RWPE2 (cell line): ENCODE results near the gene CACNA2D3.

Experiments used
- ATAC-seq: fragments of 200-7000 bp; cut with Tn5 transposase; 3 replicates; pipeline ENCODE4 v1.9.1; 2021; ENCODE audit warnings: low read depth
- DNase-seq: peaks from one replicate; pipeline ENCODE4 v3.0.0-alpha.2; 2020; ENCODE audit warnings: low spot score
- H3K27ac ChIP-seq: fragments of 450-650 bp; 2 replicates; pipeline ENCODE4 v1.5.1; 2017; ENCODE audit warnings: mild to moderate bottlenecking; ENCODE audit not compliant: poor library complexity, severe bottlenecking
- H3K27me3 ChIP-seq: fragments of 250-450 bp; sonication (Bioruptor Pico); 2 replicates; pipeline ENCODE4 v1.5.1; 2021; ENCODE audit warnings: mild to moderate bottlenecking, moderate library complexity; ENCODE audit not compliant: insufficient read depth, poor library complexity, severe bottlenecking
- H3K36me3 ChIP-seq: fragments of 250-450 bp; sonication (Bioruptor Pico); 2 replicates; pipeline ENCODE4 v1.5.1; 2020; ENCODE audit warnings: low read depth, mild to moderate bottlenecking, moderate library complexity
- H3K4me1 ChIP-seq: fragments of 250-450 bp; sonication (Bioruptor Pico); 2 replicates; pipeline ENCODE4 v1.5.1; 2021; ENCODE audit warnings: mild to moderate bottlenecking, moderate library complexity; ENCODE audit not compliant: insufficient read depth, poor library complexity, severe bottlenecking
- H3K4me3 ChIP-seq: fragments of 250-450 bp; sonication (Bioruptor Pico); 2 replicates; pipeline ENCODE4 v1.5.1; 2021; ENCODE audit warnings: mild to moderate bottlenecking, moderate library complexity; ENCODE audit not compliant: severe bottlenecking
- H3K9me3 ChIP-seq: fragments of 250-450 bp; sonication (Bioruptor Pico); 2 replicates; pipeline ENCODE4 v1.5.1; 2021; ENCODE audit warnings: mild to moderate bottlenecking, moderate library complexity; ENCODE audit not compliant: severe bottlenecking
- TF ChIP-seq, protein P1 (sequence below): fragments of 450-650 bp; IDR thresholded peaks from one replicate; pipeline ENCODE4 v1.5.1; 2017; ENCODE audit warnings: mild to moderate bottlenecking, moderate library complexity; ENCODE audit not compliant: poor library complexity, severe bottlenecking

Gene CACNA2D3

DNA sequence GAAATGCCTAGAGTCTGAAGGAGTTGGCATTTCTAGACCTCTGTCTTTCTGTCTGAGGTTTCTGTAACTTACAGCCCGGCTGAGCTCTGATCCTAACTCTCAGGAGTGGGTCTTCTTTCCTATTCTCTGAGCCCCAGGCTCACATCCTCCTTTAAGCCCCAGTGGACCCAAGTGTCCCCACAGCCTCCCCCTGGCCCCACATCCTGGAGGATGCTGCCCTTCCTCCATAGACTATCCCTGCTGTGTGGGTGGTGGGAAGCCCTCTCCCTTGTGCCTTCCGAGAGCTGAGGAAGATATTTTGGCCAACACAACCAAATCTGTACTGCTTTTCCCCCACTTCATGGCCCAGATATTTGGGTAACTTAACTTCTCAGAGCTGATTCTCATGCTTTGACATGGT lies 654.2 kb downstream of the CACNA2D3 start:
- Histone ChIP-seq H3K27ac (no peak overlapping the region), H3K9me3 (no peaks in the 10 kb centered on the region), H3K4me3 (no peak overlapping the region), H3K36me3 (no peaks in the 10 kb centered on the region), H3K4me1 (no peaks in the 10 kb centered on the region), H3K27me3 (no peaks in the 10 kb centered on the region)
- TF ChIP-seq, protein P1, sequence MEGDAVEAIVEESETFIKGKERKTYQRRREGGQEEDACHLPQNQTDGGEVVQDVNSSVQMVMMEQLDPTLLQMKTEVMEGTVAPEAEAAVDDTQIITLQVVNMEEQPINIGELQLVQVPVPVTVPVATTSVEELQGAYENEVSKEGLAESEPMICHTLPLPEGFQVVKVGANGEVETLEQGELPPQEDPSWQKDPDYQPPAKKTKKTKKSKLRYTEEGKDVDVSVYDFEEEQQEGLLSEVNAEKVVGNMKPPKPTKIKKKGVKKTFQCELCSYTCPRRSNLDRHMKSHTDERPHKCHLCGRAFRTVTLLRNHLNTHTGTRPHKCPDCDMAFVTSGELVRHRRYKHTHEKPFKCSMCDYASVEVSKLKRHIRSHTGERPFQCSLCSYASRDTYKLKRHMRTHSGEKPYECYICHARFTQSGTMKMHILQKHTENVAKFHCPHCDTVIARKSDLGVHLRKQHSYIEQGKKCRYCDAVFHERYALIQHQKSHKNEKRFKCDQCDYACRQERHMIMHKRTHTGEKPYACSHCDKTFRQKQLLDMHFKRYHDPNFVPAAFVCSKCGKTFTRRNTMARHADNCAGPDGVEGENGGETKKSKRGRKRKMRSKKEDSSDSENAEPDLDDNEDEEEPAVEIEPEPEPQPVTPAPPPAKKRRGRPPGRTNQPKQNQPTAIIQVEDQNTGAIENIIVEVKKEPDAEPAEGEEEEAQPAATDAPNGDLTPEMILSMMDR: no peak
- ATAC-seq (no peak), DNase-seq (no peak)

DNA sequence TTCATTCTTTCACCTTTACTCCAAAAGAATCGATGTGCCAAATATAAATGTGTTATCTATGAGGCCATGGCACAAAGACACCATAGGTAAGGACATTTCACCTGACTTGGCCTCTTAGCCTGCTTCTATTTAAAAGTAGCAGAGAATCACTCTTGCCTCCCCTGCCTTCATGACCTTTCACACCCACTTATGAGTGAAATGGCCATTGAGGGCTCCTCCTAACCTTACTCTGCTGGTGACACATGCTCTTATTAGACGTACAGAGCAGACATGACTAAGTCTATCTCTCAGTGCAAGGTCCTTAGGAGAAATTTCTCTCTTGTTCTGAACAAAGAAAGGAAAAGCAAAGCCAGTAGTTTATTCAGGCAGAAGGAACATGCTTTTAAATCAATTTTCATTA lies 654.8 kb downstream of the CACNA2D3 start:
- H3K4me1 ChIP-seq: no peaks in the 10 kb centered on the region
- TF ChIP-seq, protein P1: no peak
- no peaks in the 10 kb centered on the region for H3K9me3 ChIP-seq
- DNase-seq (no peak), ATAC-seq (no peak)
- H3K27me3 ChIP-seq: no peaks in the 10 kb centered on the region
- no peak overlapping the region for H3K4me3 ChIP-seq
- H3K27ac ChIP-seq: no peak overlapping the region
- no peaks in the 10 kb centered on the region for H3K36me3 ChIP-seq

DNA sequence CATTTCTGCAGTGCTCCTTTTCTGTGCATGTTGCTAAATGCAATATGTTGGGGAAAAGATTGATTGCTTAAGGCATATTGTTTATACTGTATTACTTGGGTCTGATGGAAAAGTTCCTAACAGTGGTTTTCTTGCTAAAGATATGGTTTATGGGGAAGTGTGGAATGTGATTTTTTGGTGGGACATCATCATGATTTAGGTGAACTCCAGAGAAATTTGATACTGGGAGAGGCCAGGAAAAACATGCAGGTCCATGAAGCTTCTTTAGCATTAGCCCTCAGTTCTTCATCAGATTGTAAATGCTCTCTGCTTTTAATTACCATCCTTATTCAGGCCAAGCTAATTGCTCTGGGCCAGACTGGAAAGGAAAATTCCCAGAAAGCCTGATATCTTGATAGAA lies 658.0 kb downstream of the CACNA2D3 start:
- DNase-seq: no peak
- H3K9me3 ChIP-seq: no peaks in the 10 kb centered on the region
- H3K27ac ChIP-seq: no peak overlapping the region
- H3K27me3 ChIP-seq: no peaks in the 10 kb centered on the region
- TF ChIP-seq, protein P1: no peak
- H3K4me1 ChIP-seq: no peaks in the 10 kb centered on the region
- H3K36me3 ChIP-seq: no peaks in the 10 kb centered on the region
- ATAC-seq: no peak
- H3K4me3 ChIP-seq: no peak overlapping the region

DNA sequence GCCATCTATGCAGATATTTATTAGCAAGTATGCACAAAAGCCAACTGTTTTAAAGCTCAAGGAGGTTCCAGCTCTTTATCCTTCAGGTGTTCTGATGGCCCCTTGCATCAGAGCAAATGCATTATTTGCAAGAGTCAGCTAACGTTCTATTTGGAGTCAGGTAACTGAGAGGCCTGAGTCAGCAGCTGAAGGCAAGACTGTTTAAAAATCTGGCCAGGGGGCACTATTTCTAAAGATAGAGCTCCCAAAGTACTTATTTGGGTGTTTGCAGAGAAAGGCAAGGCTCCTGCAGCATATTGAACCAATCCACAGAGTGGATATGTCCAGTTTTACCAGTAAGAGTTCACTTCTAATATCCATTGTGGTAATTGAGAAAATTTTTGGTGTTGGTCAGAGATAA lies 659.4 kb downstream of the CACNA2D3 start:
- Histone ChIP-seq H3K4me1 (no peaks in the 10 kb centered on the region), H3K27ac (no peak overlapping the region), H3K27me3 (no peaks in the 10 kb centered on the region), H3K36me3 (no peaks in the 10 kb centered on the region), H3K9me3 (no peaks in the 10 kb centered on the region), H3K4me3 (no peak overlapping the region)
- no peak for ATAC-seq
- TF ChIP-seq, protein P1: no peak
- DNase-seq: no peak

DNA sequence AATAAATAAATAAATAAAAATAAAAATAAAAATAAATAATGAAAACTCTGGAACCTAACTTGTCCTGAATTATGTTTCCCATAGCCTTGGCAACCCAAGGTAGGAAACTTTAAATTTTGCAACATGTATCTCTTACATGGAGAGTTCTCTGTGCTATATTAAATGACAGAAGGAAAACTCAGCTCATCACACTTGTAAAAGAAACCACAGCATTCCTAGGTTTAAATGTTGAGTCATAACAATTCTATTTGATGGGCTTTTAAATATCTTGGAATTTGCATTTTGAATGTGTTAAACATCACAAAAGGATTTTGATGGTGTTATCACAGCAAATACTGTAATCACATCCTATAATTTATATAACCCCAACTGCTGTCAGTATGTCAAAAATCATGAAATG lies 661.3 kb downstream of the CACNA2D3 start:
- H3K4me1 ChIP-seq: no peaks in the 10 kb centered on the region
- H3K27ac ChIP-seq: no peak overlapping the region
- no peak for DNase-seq
- H3K27me3 ChIP-seq: no peaks in the 10 kb centered on the region
- no peaks in the 10 kb centered on the region for H3K36me3 ChIP-seq
- no peak overlapping the region for H3K4me3 ChIP-seq
- ATAC-seq: no peak
- TF ChIP-seq, protein P1: no peak
- no peaks in the 10 kb centered on the region for H3K9me3 ChIP-seq
